Panc1 (cell line): ENCODE data around the gene ZSCAN18.

Experiments used
- POLR2AphosphoS5 ChIP-seq: IDR thresholded peaks from 2 replicates; pipeline ENCODE4 v1.6.1; 2012; ENCODE audit warnings: mild to moderate bottlenecking, low read depth, low read length, moderate library complexity
- TCF7L2 ChIP-seq: IDR thresholded peaks from 2 replicates; pipeline ENCODE4 v1.6.1; 2011; ENCODE audit warnings: mild to moderate bottlenecking, low read depth, low read length, inconsistent platforms
- TF ChIP-seq, protein P1 (sequence below): fragments of 450-650 bp; IDR thresholded peaks from 2 replicates; pipeline ENCODE4 v1.5.1; 2017; ENCODE audit warnings: mild to moderate bottlenecking
- TF ChIP-seq, protein P2 (sequence below), 2 experiments: IDR thresholded peaks; 2 replicates each; pipeline ENCODE4 v1.6.1; 2011 to 2012; ENCODE audit warnings: low read depth in 2 of 2, control low read depth in 1 of 2, low read length in 1 of 2, mild to moderate bottlenecking in 1 of 2, moderate library complexity in 1 of 2; ENCODE audit not compliant: insufficient read depth in 1 of 2

DNA sequence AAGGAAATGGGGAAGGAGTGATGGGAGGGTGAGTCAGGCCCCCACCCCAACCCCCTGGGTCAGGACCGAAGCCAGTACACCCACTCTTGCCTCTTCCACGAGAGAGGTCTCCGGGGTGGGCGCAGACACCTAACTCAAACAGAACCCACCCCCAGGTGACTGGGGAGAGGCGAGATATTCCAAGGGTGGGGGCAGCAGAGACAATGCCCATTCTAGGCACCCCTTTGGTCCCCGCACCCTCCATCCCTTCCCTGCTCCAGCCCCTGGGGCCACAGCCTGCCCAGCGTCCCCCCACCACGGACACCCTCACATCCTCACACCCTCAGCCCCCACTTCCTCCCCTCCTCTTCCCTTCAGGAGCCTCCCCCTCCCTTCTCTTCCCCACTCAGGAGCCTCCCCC, 682 bp downstream of the ZSCAN18 start:
- TF ChIP-seq, protein P1, sequence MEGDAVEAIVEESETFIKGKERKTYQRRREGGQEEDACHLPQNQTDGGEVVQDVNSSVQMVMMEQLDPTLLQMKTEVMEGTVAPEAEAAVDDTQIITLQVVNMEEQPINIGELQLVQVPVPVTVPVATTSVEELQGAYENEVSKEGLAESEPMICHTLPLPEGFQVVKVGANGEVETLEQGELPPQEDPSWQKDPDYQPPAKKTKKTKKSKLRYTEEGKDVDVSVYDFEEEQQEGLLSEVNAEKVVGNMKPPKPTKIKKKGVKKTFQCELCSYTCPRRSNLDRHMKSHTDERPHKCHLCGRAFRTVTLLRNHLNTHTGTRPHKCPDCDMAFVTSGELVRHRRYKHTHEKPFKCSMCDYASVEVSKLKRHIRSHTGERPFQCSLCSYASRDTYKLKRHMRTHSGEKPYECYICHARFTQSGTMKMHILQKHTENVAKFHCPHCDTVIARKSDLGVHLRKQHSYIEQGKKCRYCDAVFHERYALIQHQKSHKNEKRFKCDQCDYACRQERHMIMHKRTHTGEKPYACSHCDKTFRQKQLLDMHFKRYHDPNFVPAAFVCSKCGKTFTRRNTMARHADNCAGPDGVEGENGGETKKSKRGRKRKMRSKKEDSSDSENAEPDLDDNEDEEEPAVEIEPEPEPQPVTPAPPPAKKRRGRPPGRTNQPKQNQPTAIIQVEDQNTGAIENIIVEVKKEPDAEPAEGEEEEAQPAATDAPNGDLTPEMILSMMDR, result no peak
- no peak for TF ChIP-seq POLR2AphosphoS5
- TF ChIP-seq, protein P2, sequence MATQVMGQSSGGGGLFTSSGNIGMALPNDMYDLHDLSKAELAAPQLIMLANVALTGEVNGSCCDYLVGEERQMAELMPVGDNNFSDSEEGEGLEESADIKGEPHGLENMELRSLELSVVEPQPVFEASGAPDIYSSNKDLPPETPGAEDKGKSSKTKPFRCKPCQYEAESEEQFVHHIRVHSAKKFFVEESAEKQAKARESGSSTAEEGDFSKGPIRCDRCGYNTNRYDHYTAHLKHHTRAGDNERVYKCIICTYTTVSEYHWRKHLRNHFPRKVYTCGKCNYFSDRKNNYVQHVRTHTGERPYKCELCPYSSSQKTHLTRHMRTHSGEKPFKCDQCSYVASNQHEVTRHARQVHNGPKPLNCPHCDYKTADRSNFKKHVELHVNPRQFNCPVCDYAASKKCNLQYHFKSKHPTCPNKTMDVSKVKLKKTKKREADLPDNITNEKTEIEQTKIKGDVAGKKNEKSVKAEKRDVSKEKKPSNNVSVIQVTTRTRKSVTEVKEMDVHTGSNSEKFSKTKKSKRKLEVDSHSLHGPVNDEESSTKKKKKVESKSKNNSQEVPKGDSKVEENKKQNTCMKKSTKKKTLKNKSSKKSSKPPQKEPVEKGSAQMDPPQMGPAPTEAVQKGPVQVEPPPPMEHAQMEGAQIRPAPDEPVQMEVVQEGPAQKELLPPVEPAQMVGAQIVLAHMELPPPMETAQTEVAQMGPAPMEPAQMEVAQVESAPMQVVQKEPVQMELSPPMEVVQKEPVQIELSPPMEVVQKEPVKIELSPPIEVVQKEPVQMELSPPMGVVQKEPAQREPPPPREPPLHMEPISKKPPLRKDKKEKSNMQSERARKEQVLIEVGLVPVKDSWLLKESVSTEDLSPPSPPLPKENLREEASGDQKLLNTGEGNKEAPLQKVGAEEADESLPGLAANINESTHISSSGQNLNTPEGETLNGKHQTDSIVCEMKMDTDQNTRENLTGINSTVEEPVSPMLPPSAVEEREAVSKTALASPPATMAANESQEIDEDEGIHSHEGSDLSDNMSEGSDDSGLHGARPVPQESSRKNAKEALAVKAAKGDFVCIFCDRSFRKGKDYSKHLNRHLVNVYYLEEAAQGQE (IDR thresholded peaks at IDR 0.05; ENCODE audit: insufficient read depth in 1 of 2, low read depth in 2 of 2, low read length in 1 of 2), result no peak
- TF ChIP-seq TCF7L2, result no peak
